Fibroblast of gingiva (primary cell): Measurements from ENCODE around the gene AK5.

ENCODE experiments used
- DNase-seq: peaks from one replicate; pipeline ENCODE4 v3.0.0-alpha.2; 2011; ENCODE audit warnings: low read depth

Gene AK5

DNA sequence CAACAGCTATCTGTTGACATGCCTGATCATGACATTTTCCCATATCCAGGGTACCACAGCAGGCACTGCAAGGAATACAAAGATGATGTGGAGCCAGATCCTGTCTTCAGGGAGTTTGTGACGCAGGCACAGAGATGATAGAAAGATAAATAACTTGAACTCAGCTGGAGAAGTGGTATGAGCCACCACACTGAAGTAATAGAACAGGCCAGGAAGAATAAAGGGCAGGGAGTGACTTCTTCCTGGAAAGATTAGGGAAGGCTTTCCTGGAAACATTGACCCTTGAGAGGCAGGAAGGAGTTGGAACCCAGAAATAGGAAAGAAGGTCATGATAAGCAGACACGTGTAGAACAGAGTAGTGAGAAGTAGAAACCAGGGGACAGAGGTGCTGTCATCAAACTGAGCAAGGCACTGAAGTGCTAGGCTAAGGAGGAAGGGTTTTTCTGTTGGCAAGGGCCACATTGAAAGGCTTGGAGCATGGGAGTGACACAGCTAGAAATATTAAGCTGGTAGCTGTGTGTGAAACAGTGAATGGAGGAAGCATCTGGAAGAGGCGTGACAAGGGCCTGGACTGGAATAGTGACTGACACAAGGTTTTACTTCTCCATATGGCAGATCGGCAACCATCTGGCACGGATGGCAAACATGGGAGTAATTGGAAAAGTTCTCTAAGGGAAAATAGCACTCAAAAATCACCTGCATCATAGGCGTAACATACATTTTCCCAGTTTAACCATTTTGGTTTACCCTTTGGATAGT, 68.4 kb downstream of the AK5 start:
- no peak for DNase-seq

DNA sequence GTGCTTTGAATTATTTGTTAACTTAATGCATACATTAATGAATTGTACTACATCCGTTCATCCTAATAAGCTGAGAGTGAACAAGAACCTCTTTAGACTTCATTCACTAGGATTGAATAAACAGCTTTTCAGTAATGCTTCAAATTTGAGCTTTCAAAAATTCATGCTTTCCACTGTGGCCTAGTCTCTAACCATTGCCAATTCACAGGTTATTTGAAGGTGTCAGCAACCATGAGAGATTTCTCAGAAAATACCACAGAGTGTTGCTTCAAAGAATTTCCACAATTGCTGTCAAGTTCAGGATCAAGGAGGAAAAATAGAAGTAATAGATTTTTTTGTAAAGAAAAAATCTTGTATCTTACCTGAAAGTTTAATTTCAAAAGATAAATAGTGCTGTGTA, 72.7 kb downstream of the AK5 start:
- DNase-seq, result no peak

DNA sequence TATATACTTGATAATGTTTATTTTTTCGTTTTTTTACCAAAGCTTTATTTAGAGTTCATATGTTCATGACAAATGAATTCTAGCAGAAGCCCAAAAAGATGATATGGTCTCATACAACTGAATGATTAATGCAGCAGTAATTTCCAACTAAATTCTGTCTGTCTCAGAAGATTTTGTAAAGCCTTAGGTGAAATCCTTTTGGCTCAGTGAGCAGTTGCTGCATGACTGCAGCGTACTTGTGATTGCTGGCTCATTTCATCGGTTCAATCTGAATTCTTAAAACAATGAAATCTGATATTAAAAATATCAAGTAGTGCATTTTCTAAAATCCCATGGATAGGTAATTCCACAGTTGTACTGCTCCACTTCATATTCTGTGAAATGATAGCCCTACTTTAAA, 73.2 kb downstream of the AK5 start:
- no peak for DNase-seq

DNA sequence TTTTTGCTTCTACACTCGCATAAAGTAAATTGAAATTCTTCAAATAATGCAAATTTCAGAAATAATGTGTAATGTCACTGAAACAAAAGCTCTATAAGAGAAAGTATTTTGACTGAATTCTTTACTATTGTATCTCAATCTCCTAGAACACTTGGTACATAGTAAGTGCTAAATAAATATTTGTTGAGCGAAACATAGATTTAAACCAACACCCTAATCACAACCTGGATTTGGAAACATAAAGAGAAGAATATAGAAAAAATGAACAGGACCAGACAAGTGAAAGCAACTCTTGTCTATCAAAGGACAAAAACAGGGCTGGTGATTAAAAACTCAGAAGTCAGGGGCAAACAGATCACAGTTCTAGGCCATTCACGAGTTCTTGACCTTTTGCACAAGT, 74.3 kb downstream of the AK5 start:
- DNase-seq, result no peak

DNA sequence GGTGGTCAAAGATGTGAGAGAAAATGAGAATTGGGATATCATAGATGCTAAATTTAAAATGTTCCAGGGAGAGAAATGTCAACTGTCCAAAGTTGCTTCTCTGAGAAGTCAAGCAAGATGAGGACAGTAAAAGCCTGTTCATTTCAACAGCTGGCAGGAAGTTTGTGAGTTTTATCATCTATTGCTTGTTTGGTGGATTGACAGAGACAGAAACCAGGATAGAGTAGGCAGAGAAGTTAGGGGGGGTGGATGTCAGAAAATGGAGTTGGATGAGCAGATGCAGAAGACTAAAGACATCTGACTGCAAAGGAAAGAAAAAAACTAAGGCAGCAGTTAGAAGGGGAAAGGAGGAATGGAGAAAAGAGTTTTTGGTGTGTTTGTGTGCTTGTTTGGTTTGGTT, 78.4 kb downstream of the AK5 start:
- no peak for DNase-seq

DNA sequence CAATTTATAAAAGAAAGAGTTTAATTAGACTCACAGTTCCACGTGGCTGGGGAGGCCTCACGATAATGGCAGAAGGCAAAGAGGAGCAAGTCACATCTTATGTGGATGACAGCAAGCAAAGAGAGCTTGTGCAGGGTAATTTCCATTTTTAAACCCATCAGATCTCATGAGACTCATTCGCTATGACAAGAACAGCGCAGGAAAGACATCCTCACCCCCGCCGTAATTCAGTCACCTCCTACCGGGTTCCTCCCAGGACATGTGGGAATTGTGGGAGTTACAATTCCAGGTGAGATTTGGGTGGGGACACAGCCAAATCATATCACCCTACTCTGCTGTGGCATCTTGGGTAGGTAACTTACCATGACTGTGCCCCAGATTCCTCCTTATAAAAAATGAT, 79.8 kb downstream of the AK5 start:
- no peak for DNase-seq

DNA sequence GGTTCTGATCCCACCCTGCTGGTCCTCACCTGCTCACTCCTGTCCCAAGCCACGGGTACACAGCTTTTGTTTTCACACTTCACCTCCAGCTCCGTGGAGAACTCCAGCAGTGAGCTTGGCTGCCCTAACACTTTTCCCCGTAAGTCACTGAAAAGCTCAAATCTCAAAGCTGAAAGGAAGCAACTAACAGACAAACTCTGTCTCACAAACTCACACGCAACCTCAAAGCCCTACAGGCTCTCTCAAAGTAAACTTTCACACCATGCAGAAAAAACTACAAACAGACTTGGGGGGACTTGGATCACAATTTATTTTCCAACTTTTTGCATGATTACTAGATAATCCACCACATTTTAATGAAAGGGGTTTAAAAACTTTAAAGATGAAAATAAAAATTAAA, 88.3 kb downstream of the AK5 start:
- DNase-seq, result peak; percentile 36

DNA sequence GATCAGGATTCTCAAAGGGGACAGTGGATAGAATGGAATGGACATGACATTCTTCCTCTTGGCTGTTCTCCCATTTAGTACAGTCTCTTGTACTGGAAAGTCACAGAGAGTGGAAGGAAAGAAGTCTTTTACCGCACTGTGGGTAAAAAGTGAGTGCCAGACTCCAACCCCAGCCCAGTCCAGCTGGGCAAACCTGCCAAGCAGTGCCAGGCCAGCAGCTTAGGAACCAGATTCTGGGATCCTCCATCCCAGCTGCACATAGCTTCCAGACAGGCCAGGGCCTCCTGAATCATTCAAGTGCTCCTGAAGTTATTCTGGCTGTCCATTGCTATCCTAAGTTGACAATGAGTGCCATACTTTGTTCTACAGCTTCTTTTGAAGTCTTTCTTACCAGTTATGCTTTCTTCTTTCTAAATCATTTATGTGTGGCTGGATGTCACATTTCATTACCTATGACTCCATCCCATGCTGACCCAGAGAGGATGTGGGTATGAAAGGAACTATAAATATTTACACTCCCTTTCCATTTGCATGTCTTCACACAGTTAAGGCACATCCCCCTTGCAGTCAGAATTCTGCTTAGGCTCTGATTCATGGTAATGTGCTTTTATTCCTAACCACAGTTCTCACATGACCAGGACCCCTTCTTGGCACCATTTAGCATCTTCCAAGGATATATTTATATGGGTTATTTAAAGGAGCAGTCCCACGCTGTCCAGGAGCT, 88.9 kb downstream of the AK5 start:
- peak; percentile 89 for DNase-seq

DNA sequence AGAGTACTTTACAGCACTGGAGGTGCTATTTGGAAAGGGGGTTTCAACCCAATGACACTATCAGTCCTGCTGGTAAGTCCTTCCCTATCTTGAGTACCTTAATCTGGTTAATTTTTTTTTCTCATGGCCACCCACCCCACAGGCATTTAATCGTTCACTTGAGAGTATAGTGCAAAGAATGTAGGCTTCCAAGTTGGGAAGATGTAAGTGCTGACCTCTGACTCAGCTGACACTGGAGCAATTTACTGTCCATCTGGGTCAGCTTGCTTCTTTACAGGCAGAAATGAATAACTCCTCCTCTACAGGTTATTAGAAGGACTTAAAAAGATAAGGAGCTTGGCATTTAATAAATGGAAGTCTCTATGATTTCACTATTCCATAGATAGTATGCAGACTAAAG, 89.6 kb downstream of the AK5 start:
- DNase-seq, result no peak

DNA sequence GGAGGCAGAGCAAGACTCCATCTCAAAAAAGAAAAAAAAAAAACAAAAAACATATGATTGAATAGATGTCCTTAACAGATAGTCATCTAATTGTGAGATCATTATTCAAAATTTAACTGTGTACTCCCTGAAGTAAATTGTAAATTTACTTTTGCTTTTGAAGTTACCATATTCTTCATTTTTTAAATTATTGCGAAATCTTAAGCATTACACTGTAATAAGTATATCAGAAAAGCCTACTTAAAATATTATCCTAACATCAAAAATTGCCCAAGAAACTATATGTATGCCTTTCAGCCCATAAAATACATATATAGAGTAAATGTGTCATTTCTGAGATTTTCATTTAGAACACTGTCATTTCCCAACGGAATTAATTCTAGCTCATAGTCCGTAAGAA, 91.9 kb downstream of the AK5 start:
- no peak for DNase-seq

DNA sequence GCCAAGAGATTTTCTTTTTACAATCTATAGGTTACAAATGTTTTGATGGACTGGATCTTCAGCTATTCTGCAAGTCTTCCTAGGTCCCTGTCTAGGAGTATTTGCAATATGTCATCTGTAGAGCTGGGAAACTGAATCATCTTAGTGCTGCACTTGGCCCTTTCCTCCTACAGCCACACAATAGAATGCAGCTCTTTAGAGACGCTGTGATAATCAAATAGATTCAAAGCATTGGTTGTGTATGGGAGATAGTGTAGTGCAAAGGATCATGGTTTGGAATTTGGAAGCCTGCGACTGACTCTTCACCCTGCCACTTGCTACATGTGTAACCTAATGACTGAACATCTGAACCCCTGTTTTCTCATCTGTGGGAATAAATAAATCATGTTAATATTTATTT, 93.7 kb downstream of the AK5 start:
- DNase-seq, result no peak

DNA sequence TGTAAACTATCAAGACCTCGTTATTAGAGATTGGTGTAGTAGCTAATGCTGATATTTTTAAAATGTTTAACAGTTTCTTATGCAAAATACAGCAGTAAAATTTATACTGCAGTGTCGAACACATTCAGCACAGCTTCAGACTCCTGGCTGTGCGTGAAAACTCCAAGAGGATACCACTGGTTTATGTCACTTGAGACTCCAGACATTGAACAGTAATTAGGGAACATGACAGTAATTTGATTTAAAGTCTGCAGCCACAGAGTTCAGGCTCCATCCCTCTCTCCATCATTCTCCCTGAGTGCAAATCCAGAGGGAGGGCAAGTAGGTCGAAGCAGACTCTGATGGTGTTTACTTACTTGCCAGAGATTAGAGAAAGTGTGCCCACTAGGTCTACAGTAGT, 94.2 kb downstream of the AK5 start:
- DNase-seq, result no peak

DNA sequence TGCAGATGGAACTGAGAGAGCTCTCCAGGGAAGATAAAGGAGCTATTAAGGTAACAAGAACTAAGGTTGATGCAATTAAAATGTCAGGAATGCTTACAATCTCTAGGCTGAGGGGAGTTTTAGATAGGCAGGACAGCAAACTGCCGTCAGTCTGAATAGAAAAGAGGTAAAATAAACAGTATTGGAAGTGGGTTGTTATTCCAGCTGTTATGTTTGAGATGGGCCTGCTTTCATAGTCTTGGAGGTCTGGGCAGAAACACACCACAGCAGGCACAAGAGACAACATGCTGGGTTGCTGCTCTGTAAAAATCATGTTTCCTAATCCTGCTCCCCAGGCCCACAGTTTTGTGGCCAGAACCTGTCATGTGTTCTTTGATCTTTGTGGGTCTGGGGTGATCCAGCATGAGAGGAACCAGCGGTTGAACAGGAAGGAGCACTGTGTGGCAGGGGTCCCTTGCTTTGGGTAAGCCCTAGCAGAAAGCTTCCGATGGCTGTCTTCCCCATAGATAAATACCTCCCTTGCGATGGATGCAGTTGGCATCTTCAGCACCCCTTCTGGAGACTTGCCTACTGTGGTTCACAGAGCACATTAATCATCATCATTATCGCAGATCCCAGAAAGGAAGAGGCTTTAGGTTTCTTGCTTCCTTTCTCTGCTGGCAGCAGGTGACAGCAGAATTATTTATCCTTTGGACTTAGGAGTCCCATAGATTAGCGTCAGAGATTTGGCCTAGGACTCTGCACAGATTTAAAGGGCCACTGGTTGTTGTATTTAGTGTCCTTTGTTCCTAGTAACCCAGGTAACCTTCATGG, 97.1 kb downstream of the AK5 start:
- DNase-seq, result no peak

DNA sequence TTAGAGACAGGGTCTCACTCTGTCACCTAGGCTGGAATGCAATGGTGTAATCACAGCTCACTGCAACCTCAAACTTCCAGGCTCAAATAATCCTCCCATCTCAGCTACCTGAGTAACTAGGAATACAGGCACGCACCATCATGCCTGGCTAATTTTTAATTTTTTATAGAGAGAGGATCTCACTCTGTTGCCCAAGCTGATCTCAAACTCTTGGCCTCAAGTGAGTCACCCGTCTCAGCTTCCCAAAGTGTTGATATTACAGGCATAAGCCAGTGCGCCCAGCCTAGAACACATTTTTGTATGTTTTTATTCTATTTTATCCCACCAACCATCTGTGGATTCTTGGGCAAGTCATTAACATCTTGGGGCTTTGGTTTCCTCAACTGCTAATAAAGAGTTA, 100.5 kb downstream of the AK5 start:
- no peak for DNase-seq

DNA sequence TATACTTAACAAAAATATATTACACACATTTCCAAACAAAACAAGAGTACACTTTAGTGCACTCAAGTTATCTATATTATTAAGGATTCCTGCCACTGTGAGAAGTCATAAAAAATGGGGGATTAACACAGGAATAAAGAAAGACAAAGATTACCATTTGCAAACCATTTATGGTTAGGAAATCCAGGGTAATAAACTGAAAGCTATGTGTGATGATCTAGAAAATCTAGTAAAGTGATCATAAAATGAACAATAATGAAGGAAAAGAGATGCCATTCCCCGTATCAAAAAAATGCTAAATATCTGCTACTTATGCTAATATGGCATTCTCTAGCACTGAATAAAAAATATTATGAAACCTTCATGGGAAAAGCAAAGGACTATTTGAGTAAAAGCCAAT, 101.4 kb downstream of the AK5 start:
- no peak for DNase-seq

DNA sequence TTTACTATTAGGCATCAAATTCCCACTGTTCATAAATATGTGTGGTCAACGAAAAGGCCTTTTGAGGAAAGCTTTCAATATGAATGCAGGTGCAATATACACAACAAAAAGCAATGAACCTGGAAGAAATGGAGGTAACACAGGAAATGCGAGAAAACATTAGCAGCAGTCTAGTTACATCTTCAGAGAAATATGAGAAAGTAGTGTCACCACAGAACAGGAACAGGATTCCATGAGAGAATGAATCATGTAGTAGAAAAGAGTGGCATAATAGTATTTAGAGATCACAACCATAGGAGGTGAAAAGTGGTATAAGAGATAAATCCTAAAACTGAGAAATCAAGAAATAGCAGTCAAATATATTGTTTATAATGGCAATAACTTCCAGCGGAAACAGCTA, 103.7 kb downstream of the AK5 start:
- no peak for DNase-seq

DNA sequence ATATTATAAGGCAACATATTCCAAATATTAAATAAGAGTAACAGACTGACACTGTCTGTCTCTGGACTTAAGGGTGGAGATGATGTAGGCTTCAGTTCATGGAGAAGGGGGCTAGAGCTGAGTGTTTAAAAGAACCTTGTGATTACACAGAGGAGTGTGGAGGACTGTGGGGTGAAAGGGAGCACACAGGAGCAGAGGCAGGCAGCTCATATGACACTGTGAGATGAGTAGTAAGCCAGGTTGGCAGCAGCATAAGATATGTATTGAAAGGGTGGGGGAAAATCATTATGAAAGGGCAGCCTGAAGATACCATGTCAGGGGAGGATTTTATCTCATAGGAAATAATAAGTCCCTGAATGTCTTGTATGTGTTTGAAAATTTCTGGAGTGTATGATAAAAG, 104.5 kb downstream of the AK5 start:
- no peak for DNase-seq

DNA sequence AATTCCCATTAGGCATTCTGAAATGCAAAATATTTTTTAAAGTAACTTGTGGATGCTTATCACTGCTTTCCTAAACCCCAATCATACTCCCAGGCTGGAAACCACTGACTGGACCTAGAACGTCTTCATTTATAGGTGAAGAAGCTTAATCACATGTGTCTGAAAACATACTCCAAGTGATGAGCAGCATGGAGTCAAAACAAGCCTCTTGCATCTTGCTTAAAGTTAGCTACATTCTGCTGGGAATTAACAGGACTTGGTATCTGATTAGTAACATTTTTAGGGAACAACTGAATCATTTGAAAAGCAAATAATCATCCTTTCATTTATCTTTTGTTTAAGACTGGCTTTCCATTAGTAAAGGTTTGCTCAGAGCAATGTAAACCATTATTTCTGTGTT, 105.7 kb downstream of the AK5 start:
- DNase-seq, result no peak

DNA sequence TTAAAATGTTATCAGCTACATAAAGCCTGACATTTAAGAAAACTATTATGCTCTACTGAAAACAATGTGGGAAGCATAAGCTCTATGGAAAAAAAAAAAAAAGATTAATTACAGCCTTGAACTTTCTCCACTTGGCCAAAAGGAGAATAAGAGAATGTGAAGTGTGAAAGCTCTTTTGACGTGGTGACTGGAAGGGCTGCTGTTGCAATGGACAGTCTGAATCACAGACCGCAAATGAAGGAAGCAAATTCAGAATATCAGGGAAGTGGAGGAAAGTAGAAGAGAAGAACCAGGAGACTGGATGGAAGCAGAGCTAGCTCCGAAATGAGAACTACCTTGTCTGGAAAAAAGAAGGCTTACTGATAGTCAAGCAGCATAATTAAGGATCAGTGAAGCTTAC, 106.8 kb downstream of the AK5 start:
- DNase-seq, result no peak

DNA sequence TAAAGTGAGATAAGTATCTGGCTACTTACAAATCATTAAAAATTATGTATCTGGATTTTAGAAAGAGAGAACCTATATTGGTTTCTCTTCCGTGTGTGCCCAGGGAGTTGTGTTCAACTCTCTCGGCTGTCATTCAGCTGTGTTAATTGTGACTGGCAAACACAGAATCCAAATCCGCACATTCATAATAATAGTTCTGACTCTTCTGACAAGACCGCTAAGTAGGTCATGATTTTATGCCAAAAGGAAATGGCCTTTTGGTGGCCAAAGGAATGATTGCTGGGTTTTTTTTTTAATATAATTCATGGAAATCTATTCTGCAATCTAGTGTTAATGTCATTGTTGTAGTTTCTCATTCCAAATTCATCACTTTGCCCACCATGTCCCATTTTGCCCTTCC, 110.7 kb downstream of the AK5 start:
- DNase-seq, result no peak

DNA sequence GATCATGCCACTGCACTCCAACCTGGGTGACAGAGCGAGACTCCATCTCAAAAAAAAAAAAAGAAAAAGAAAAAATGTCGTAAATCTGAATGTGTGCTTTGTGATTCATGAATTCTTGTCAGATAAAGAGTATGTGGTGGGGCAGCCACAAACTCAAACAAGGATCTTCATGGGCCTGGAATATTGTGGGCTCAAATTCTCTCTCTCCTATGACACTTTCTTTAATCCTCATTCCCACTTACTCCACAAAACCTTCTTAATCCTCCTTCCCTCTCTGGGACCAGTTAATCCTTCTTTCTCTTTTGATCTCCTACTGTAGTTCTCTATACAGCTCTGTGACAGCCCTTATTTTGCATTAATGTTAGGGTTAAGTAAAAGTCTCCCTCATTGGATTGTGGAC, 112.3 kb downstream of the AK5 start:
- no peak for DNase-seq

DNA sequence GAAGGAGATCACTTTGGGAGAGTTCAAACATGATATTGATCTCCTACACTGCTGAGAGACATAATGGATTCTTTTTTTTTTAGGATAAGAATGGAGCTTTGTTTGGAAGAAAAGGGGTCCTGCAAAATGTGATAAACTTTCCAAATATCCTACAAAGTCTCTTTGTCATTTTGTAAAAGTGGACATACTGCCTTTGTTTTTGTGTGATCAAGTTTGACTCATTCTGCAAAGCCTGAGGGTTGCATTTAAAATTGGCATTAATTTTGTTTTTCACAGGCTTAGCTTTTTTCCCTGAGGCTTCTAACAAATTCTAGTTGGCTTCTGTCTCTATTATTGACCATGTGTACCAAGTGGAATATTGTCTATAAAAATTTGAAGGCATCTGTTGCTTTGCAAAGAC, 113.2 kb downstream of the AK5 start:
- no peak for DNase-seq

DNA sequence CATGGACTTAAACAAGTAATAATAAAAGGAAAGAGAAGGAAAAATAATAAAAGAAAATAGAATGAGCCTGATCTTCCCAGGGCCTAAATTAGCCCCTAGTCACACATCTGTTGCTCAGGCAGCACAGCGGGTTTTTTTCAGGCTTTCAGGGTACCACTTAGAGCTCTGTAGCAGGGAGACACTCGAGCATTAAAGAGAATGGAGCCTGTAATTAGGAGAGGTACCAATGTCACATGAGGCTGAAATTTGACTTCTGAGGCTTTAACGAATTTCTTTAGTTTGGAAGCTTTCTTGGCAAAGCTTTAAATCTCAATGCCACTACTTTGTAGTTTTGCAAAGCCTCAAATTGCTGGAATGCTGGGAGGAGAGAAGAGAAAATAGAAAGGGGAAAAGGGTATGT, 116.3 kb downstream of the AK5 start:
- no peak for DNase-seq
